ENCODE data around the gene ABCA13. TPM values are rescaled to one million over a fixed set of nuclear protein-coding genes. Genes with fewer than 3 reads are reported as not detected.

Gene ABCA13
- total RNA-seq, 1 experiment from 2014 or later, result not detected

DNA sequence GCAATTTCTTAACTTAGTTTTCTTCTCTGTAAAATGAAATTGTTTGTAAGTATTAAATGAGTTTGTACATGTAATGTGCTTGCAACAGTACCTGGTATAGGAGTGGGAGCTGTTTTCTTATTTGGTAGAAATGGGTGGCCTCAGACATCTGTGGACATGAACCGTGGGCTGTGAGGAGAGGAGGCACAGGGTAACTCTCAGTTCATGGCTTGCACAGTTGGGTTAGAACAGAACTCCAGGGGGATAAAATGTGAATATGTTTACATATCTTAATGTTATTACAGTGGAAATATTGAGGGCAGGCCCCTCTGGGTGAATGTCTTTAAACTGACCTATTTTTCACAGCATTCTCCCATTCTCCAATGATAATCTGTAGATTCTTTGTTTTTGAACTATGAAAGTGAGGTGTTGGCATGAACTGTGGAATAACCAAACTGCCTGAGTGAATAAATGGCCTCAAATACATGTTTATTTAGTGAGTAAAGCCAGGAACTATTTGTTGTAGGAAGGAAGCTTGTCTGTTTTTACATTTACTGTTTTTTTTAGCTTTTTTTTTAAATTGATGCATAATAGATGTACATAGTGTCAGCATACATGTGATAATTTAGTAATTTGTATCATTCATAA, 2.6 kb downstream of the ABCA13 start:
- ChIA-PET POLR2A (no interaction called here), CTCF (no interaction called here), RAD21 (ENCODE audit: low non-redundant PET in 1 of 2, low total read pairs in 2 of 2, uncharacterized antibody in 2 of 2, unreplicated experiment in 2 of 2) (no interaction called here)
- H3K79me2 ChIP-seq (ENCODE audit: insufficient read depth, low read length), result no peaks in the 10 kb centered on the region
- no peaks in the 10 kb centered on the region for H3K4me1 ChIP-seq (ENCODE audit: control insufficient read depth in 1 of 2, insufficient read depth in 2 of 2, low read length in 2 of 2)
- H3K9me3 ChIP-seq (ENCODE audit: control insufficient read depth in 1 of 2, insufficient read depth in 1 of 2, low read depth in 1 of 2, low read length in 2 of 2), result no peaks in the 10 kb centered on the region
- TF ChIP-seq, protein P1, sequence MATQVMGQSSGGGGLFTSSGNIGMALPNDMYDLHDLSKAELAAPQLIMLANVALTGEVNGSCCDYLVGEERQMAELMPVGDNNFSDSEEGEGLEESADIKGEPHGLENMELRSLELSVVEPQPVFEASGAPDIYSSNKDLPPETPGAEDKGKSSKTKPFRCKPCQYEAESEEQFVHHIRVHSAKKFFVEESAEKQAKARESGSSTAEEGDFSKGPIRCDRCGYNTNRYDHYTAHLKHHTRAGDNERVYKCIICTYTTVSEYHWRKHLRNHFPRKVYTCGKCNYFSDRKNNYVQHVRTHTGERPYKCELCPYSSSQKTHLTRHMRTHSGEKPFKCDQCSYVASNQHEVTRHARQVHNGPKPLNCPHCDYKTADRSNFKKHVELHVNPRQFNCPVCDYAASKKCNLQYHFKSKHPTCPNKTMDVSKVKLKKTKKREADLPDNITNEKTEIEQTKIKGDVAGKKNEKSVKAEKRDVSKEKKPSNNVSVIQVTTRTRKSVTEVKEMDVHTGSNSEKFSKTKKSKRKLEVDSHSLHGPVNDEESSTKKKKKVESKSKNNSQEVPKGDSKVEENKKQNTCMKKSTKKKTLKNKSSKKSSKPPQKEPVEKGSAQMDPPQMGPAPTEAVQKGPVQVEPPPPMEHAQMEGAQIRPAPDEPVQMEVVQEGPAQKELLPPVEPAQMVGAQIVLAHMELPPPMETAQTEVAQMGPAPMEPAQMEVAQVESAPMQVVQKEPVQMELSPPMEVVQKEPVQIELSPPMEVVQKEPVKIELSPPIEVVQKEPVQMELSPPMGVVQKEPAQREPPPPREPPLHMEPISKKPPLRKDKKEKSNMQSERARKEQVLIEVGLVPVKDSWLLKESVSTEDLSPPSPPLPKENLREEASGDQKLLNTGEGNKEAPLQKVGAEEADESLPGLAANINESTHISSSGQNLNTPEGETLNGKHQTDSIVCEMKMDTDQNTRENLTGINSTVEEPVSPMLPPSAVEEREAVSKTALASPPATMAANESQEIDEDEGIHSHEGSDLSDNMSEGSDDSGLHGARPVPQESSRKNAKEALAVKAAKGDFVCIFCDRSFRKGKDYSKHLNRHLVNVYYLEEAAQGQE (IDR thresholded peaks at IDR 0.05; ENCODE audit: low read depth), result no peak
- TF ChIP-seq TCF7L2 (IDR thresholded peaks at IDR 0.05; ENCODE audit: borderline replicate concordance, extremely low read depth, insufficient read depth, insufficient read length), result no peak
- TF ChIP-seq SP1 (IDR thresholded peaks at IDR 0.05; ENCODE audit: low read depth), result no peak
- TF ChIP-seq YY1 (IDR thresholded peaks at IDR 0.05; ENCODE audit: extremely low read depth, insufficient replicate concordance, low read depth, low read length), result no peak
- no peak for TF ChIP-seq ELF1 (IDR thresholded peaks at IDR 0.05; ENCODE audit: borderline replicate concordance, low read depth)
- TF ChIP-seq, protein P2, sequence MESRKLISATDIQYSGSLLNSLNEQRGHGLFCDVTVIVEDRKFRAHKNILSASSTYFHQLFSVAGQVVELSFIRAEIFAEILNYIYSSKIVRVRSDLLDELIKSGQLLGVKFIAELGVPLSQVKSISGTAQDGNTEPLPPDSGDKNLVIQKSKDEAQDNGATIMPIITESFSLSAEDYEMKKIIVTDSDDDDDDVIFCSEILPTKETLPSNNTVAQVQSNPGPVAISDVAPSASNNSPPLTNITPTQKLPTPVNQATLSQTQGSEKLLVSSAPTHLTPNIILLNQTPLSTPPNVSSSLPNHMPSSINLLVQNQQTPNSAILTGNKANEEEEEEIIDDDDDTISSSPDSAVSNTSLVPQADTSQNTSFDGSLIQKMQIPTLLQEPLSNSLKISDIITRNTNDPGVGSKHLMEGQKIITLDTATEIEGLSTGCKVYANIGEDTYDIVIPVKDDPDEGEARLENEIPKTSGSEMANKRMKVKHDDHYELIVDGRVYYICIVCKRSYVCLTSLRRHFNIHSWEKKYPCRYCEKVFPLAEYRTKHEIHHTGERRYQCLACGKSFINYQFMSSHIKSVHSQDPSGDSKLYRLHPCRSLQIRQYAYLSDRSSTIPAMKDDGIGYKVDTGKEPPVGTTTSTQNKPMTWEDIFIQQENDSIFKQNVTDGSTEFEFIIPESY (IDR thresholded peaks at IDR 0.05; ENCODE audit: extremely low read depth, insufficient replicate concordance, low read length), result no peak
- TF ChIP-seq FOSL1 (IDR thresholded peaks at IDR 0.05; ENCODE audit: low read depth), result no peak
- no peak for TF ChIP-seq RAD21 (IDR thresholded peaks at IDR 0.05; ENCODE audit: low read depth)
- no peak for TF ChIP-seq ZFX (IDR thresholded peaks at IDR 0.05)
- TF ChIP-seq EZH2phosphoT487 (IDR thresholded peaks at IDR 0.05; ENCODE audit: borderline replicate concordance), result no peak
- no peak for TF ChIP-seq ATF3 (IDR thresholded peaks at IDR 0.05)
- TF ChIP-seq, protein P3, sequence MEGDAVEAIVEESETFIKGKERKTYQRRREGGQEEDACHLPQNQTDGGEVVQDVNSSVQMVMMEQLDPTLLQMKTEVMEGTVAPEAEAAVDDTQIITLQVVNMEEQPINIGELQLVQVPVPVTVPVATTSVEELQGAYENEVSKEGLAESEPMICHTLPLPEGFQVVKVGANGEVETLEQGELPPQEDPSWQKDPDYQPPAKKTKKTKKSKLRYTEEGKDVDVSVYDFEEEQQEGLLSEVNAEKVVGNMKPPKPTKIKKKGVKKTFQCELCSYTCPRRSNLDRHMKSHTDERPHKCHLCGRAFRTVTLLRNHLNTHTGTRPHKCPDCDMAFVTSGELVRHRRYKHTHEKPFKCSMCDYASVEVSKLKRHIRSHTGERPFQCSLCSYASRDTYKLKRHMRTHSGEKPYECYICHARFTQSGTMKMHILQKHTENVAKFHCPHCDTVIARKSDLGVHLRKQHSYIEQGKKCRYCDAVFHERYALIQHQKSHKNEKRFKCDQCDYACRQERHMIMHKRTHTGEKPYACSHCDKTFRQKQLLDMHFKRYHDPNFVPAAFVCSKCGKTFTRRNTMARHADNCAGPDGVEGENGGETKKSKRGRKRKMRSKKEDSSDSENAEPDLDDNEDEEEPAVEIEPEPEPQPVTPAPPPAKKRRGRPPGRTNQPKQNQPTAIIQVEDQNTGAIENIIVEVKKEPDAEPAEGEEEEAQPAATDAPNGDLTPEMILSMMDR (IDR thresholded peaks at IDR 0.05 in 2 of 3, conservative IDR thresholded peaks at IDR 0.05 in 1 of 3; ENCODE audit: borderline replicate concordance in 1 of 3, insufficient read depth in 1 of 3, low read depth in 2 of 3, low read length in 2 of 3), result no peak
- TF ChIP-seq EGR1 (IDR thresholded peaks at IDR 0.05; ENCODE audit: low read depth), result no peak
- TF ChIP-seq CBX3 (IDR thresholded peaks at IDR 0.05; ENCODE audit: low read depth), result no peak
- no peak for TF ChIP-seq SRF (IDR thresholded peaks at IDR 0.05; ENCODE audit: low read depth)
- TF ChIP-seq, protein P4, sequence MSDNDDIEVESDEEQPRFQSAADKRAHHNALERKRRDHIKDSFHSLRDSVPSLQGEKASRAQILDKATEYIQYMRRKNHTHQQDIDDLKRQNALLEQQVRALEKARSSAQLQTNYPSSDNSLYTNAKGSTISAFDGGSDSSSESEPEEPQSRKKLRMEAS (IDR thresholded peaks at IDR 0.05), result no peak
- TF ChIP-seq JUND (IDR thresholded peaks at IDR 0.05), result no peak
- no peak for TF ChIP-seq CEBPB (IDR thresholded peaks at IDR 0.05; ENCODE audit: low read depth)
- no peak for TF ChIP-seq SIN3A (IDR thresholded peaks at IDR 0.05; ENCODE audit: low read depth)
- H3K27me3 ChIP-seq (ENCODE audit: insufficient read depth, low read length), result no peaks in the 10 kb centered on the region; the same call in 1 of the 2 replicates
- no peak overlapping the region for H3K4me2 ChIP-seq (ENCODE audit: low read length)
- H3K9me2 ChIP-seq (ENCODE audit: insufficient read depth), result no peaks in the 10 kb centered on the region
- H2AFZ ChIP-seq (ENCODE audit: low read depth, low read length, poor library complexity, severe bottlenecking), result no peak overlapping the region
- DNase-seq (ENCODE audit: low read depth, low spot score) (no peak), ATAC-seq (no peak)
- H4K20me1 ChIP-seq (ENCODE audit: insufficient read depth), result no peaks in the 10 kb centered on the region
- no peak overlapping the region for H3K4me3 ChIP-seq (replicated peaks in 1 of 2; ENCODE audit: low read depth in 1 of 2, low read length in 2 of 2)
- H3K9ac ChIP-seq (ENCODE audit: low read length), result no peak overlapping the region
- no peaks in the 10 kb centered on the region for H3K36me3 ChIP-seq (ENCODE audit: control insufficient read depth in 1 of 2, insufficient read depth in 2 of 2, low read length in 2 of 2)
- no peak overlapping the region for H3K27ac ChIP-seq (ENCODE audit: low read depth, low read length)
- BruUV-seq (replicated peaks), result no TSS peak
- intact Hi-C loops (cut with micrococcal nuclease), result no loop called here
